HG03354 (cell line): ENCODE data around the gene ANK2.

Source experiments
- ATAC-seq: cut with Tn5 transposase; IDR thresholded peaks from one replicate; pipeline ENCODE4 v1.9.1; 2021; ENCODE audit warnings: mild to moderate bottlenecking; ENCODE audit not compliant: unreplicated experiment, poor library complexity, severe bottlenecking

ANK2 gene

GRCh38 chr4:113049421-113050370 is at the start of gene ANK2:
Gene ANK2 (plus strand): TSS chr4:113049653. CDS start chr4:113049729, 76 bp downstream.
- ATAC-seq: no peak

- ATAC-seq: no peak
Observed at GRCh38 chr4:113003841-113004240, 45.6 kb upstream of the ANK2 start.

- ATAC-seq: no peak
Observed at GRCh38 chr4:113004655-113005054, 44.8 kb upstream of the ANK2 start.

GRCh38 chr4:113006632-113007031 is 42.8 kb upstream of the ANK2 start:
- no peak for ATAC-seq

- ATAC-seq: no peak
Observed at GRCh38 chr4:113007151-113007550, 42.3 kb upstream of the ANK2 start.

GRCh38 chr4:113008135-113008534 is 41.3 kb upstream of the ANK2 start:
- ATAC-seq: no peak

GRCh38 chr4:113008716-113009115 is 40.7 kb upstream of the ANK2 start:
- ATAC-seq: no peak

- no peak for ATAC-seq
Observed at GRCh38 chr4:113009461-113009860, 40.0 kb upstream of the ANK2 start.

GRCh38 chr4:113012122-113012725 is 37.2 kb upstream of the ANK2 start:
- no peak for ATAC-seq

GRCh38 chr4:113012786-113013185 is 36.7 kb upstream of the ANK2 start:
- no peak for ATAC-seq

GRCh38 chr4:113013751-113014150 is 35.7 kb upstream of the ANK2 start:
- ATAC-seq: no peak

GRCh38 chr4:113016377-113016776 is 33.1 kb upstream of the ANK2 start:
- no peak for ATAC-seq

- no peak for ATAC-seq
Observed at GRCh38 chr4:113020966-113021365, 28.5 kb upstream of the ANK2 start.

- ATAC-seq: no peak
Observed at GRCh38 chr4:113024388-113024787, 25.1 kb upstream of the ANK2 start.

- ATAC-seq: no peak
Observed at GRCh38 chr4:113025416-113025815, 24.0 kb upstream of the ANK2 start.

GRCh38 chr4:113026556-113026955 is 22.9 kb upstream of the ANK2 start:
- ATAC-seq: no peak

- ATAC-seq: no peak
Observed at GRCh38 chr4:113028074-113028473, 21.4 kb upstream of the ANK2 start.

- no peak for ATAC-seq
Observed at GRCh38 chr4:113031212-113031611, 18.2 kb upstream of the ANK2 start.

- ATAC-seq: no peak
Observed at GRCh38 chr4:113040793-113041192, 8.7 kb upstream of the ANK2 start.

GRCh38 chr4:113042502-113042901 is 7.0 kb upstream of the ANK2 start:
- no peak for ATAC-seq

GRCh38 chr4:113043591-113043990 is 5.9 kb upstream of the ANK2 start:
- no peak for ATAC-seq
